Osteocyte (in vitro differentiated cells): ENCODE results near the gene PLXNB1. TPM values are rescaled to one million over a fixed set of nuclear protein-coding genes. Genes with fewer than 3 reads are reported as not detected.

Experiments
- DNase-seq: peaks from one replicate; pipeline ENCODE4 v3.0.0; 2021; ENCODE audit warnings: mixed read lengths; ENCODE audit not compliant: unreplicated experiment; ENCODE audit errors: extremely low spot score
- H3K27ac Mint-ChIP-seq: one replicate; pipeline ENCODE4 v1.8.0; 2021; ENCODE audit warnings: mild to moderate bottlenecking, mixed read lengths; ENCODE audit not compliant: unreplicated experiment
- H3K27me3 Mint-ChIP-seq: one replicate; pipeline ENCODE4 v1.8.0; 2021; ENCODE audit warnings: mixed read lengths; ENCODE audit not compliant: unreplicated experiment
- H3K36me3 Mint-ChIP-seq: one replicate; pipeline ENCODE4 v1.8.0; 2021; ENCODE audit warnings: mixed read lengths; ENCODE audit not compliant: unreplicated experiment
- H3K4me1 Mint-ChIP-seq: one replicate; pipeline ENCODE4 v1.8.0; 2021; ENCODE audit warnings: mixed read lengths; ENCODE audit not compliant: unreplicated experiment
- H3K4me3 Mint-ChIP-seq: one replicate; pipeline ENCODE4 v1.8.0; 2021; ENCODE audit warnings: mild to moderate bottlenecking, moderate library complexity, mixed read lengths; ENCODE audit not compliant: unreplicated experiment
- H3K9me3 Mint-ChIP-seq: one replicate; pipeline ENCODE4 v1.8.0; 2021; ENCODE audit warnings: mixed read lengths; ENCODE audit not compliant: unreplicated experiment
- total RNA-seq: library from RNA; stranded (reverse); gene quantifications from 2 replicates; pipeline ENCODE4 v1.2.1, GENCODE V29; 2021
- TF ChIP-seq, protein P1 (sequence below): fragments of 200-600 bp; sonication (generic); IDR thresholded peaks from 2 replicates; pipeline ENCODE4 v1.5.0; 2021; ENCODE audit warnings: antibody characterized with exemption, mild to moderate bottlenecking, moderate library complexity

PLXNB1 gene
- total RNA-seq, 1 donor from 2014 or later = 88.2 TPM

DNA sequence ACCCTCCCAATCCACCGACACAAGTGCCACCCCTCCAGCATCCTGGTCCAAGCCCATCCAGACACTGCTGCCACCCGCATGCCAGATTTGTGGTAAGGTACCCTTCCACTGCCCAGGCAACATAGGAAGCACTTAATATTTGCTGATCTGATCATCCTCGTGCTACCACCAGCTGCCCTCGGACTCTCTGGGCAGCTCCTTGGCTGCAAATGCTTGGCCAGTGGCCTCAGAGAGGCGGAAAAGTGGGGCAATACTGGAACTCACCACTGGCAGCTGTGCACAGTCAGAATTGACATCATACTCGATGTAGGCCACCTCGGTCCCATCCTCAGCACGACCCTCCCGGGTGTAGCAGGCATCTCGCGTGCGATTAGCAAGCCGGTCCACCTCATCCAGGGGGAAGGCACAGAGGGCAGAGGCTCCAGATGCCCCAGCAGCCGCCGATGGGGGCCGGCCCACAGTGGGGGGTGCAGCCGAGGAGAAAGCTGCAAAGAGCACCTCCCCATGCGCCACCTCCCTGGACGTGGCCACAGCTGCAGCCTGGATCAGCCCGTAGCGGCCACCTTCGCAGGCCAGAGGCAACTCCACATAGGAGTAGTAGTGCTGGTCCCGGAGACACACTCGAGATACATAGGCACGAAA, 6.5 kb downstream of the PLXNB1 start:
- DNase-seq = no peak
- Mint-ChIP-seq H3K9me3 (no peaks in the 10 kb centered on the region), H3K4me3 (no peak overlapping the region), H3K4me1 (peaks cover 49% of the 10 kb centered on the region), H3K27ac (no peak overlapping the region), H3K27me3 (no peaks in the 10 kb centered on the region), H3K36me3 (peaks cover 6% of the 10 kb centered on the region)
- TF ChIP-seq, protein P1, sequence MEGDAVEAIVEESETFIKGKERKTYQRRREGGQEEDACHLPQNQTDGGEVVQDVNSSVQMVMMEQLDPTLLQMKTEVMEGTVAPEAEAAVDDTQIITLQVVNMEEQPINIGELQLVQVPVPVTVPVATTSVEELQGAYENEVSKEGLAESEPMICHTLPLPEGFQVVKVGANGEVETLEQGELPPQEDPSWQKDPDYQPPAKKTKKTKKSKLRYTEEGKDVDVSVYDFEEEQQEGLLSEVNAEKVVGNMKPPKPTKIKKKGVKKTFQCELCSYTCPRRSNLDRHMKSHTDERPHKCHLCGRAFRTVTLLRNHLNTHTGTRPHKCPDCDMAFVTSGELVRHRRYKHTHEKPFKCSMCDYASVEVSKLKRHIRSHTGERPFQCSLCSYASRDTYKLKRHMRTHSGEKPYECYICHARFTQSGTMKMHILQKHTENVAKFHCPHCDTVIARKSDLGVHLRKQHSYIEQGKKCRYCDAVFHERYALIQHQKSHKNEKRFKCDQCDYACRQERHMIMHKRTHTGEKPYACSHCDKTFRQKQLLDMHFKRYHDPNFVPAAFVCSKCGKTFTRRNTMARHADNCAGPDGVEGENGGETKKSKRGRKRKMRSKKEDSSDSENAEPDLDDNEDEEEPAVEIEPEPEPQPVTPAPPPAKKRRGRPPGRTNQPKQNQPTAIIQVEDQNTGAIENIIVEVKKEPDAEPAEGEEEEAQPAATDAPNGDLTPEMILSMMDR = no peak

DNA sequence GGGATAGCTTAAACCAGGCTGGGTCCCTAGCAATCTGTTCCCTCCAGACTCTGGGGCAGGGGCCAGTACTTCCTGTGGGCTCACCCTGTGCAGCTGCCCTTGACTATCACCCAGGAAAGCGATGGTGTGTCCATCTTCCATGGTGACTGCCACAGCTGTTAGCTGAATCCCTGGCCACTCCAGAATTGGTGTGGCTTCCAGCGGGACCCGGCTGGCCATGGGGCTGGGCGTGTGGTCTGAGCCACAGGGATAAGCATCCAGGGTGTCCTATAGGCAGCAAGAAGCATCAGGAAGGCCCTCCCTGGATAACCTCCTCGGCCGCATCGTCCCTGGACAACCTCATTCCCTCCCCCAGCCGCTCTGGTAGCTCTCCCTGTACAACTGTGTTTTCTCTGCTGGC, 7.2 kb downstream of the PLXNB1 start:
- TF ChIP-seq, protein P1 = no peak
- H3K4me3 Mint-ChIP-seq = no peak overlapping the region

GRCh38 chr3:48422272-48422671, 7.6 kb downstream of the PLXNB1 start:
- H3K4me3 Mint-ChIP-seq = no peak overlapping the region
- no peak for DNase-seq
- no peaks in the 10 kb centered on the region for H3K27me3 Mint-ChIP-seq
- no peaks in the 10 kb centered on the region for H3K9me3 Mint-ChIP-seq
- peaks cover 38% of the 10 kb centered on the region for H3K4me1 Mint-ChIP-seq
- peaks cover 9% of the 10 kb centered on the region for H3K36me3 Mint-ChIP-seq
- no peak overlapping the region for H3K27ac Mint-ChIP-seq
- TF ChIP-seq, protein P1 = no peak

More for the DNA sequence above, 7.2 kb downstream of the PLXNB1 start:
- peaks cover 6% of the 10 kb centered on the region for H3K36me3 Mint-ChIP-seq
- H3K27ac Mint-ChIP-seq = no peak overlapping the region
- no peaks in the 10 kb centered on the region for H3K27me3 Mint-ChIP-seq
- no peak for DNase-seq
- H3K4me1 Mint-ChIP-seq = peaks cover 42% of the 10 kb centered on the region
- no peaks in the 10 kb centered on the region for H3K9me3 Mint-ChIP-seq

- H3K4me1 Mint-ChIP-seq = peaks cover 21% of the 10 kb centered on the region
- peaks cover 17% of the 10 kb centered on the region for H3K36me3 Mint-ChIP-seq
- H3K4me3 Mint-ChIP-seq = no peak overlapping the region
- no peaks in the 10 kb centered on the region for H3K9me3 Mint-ChIP-seq
- H3K27ac Mint-ChIP-seq = no peak overlapping the region
- no peak for DNase-seq
- H3K27me3 Mint-ChIP-seq = no peaks in the 10 kb centered on the region
- TF ChIP-seq, protein P1 = no peak
Measured at GRCh38 chr3:48420561-48420960, 9.3 kb downstream of the PLXNB1 start.

DNA sequence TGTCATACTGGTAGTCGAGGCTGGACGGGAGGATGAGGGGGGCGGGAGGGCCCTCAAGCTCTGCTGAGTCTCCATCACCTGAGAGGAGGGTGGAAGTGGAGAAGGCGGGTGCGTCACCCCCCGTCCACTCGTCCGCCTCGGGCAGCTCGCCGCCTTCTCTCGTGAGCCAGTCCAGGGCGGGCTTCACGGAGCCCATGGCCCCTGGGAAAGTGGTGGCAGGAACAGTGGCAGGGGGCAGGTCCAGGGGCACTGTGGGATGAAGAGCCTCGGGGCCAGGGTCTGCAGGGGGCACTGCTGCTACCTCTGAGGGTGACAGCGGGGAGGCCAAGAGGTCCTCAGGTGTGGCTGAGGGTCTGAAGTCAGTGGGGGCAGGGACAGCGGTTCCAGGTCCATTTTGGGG, 10.3 kb downstream of the PLXNB1 start:
- Mint-ChIP-seq H3K36me3 (peaks cover 23% of the 10 kb centered on the region), H3K27ac (no peak overlapping the region), H3K9me3 (no peaks in the 10 kb centered on the region), H3K4me1 (peaks cover 13% of the 10 kb centered on the region), H3K4me3 (no peak overlapping the region), H3K27me3 (no peaks in the 10 kb centered on the region)
- TF ChIP-seq, protein P1 = no peak
- no peak for DNase-seq
